Hepatocyte (in vitro differentiated cells): ENCODE measurements around the gene MKNK2. TPM values are rescaled to one million over a fixed set of nuclear protein-coding genes. Genes with fewer than 3 reads are reported as not detected.
"Not testable (repeated sequence)": the region's sequence is repeated elsewhere in the genome, so short reads cannot be mapped to it uniquely, and the experiment has no call there.

Experiments used
- DNase-seq: peaks from one replicate; pipeline ENCODE4 v3.0.0-alpha.2; 2016; ENCODE audit warnings: low spot score
- H2AFZ ChIP-seq: fragments of 200-600 bp; sonication (generic); 2 replicates; pipeline ENCODE4 v1.6.0; 2016; ENCODE audit warnings: antibody characterized with exemption, mild to moderate bottlenecking
- H3K27ac ChIP-seq: fragments of 200-600 bp; sonication (generic); 2 replicates; pipeline ENCODE4 v1.5.1; 2016; ENCODE audit warnings: mild to moderate bottlenecking
- H3K27me3 ChIP-seq: fragments of 200-600 bp; sonication (generic); 2 replicates; pipeline ENCODE4 v1.6.1; 2016
- H3K36me3 ChIP-seq: fragments of 200-600 bp; sonication (generic); replicated peaks from 2 replicates; pipeline ENCODE4 v1.5.1; 2016; ENCODE audit warnings: low read depth; ENCODE audit not compliant: insufficient read depth
- H3K4me1 ChIP-seq: fragments of 200-600 bp; sonication (generic); 2 replicates; pipeline ENCODE4 v1.5.1; 2016; ENCODE audit warnings: mild to moderate bottlenecking, moderate library complexity; ENCODE audit not compliant: insufficient read depth
- H3K4me2 ChIP-seq: fragments of 200-600 bp; sonication (generic); 2 replicates; pipeline ENCODE4 v1.6.0; 2016
- H3K4me3 ChIP-seq: fragments of 200-600 bp; sonication (generic); 2 replicates; pipeline ENCODE4 v1.5.1; 2016; ENCODE audit warnings: mild to moderate bottlenecking
- H3K79me2 ChIP-seq: fragments of 200-600 bp; sonication (generic); 2 replicates; pipeline ENCODE4 v1.6.0; 2017; ENCODE audit warnings: mild to moderate bottlenecking
- H3K9me2 ChIP-seq: fragments of 200-600 bp; sonication (generic); replicated peaks from 2 replicates; pipeline ENCODE4 v1.6.0; 2017; ENCODE audit warnings: mild to moderate bottlenecking; ENCODE audit not compliant: insufficient read depth
- H3K9me3 ChIP-seq: fragments of 200-600 bp; sonication (generic); 2 replicates; pipeline ENCODE4 v1.5.1; 2016; ENCODE audit warnings: low read depth, mild to moderate bottlenecking
- H4K20me1 ChIP-seq: fragments of 200-600 bp; sonication (generic); 2 replicates; pipeline ENCODE4 v1.6.0; 2016; ENCODE audit warnings: mild to moderate bottlenecking; ENCODE audit not compliant: insufficient read depth, poor library complexity, severe bottlenecking
- EZH2 ChIP-seq: fragments of 200-600 bp; sonication (generic); IDR thresholded peaks from 2 replicates; pipeline ENCODE4 v1.6.1; 2016; ENCODE audit warnings: antibody characterized with exemption, mild to moderate bottlenecking, borderline replicate concordance
- EZH2phosphoT487 ChIP-seq: fragments of 200-600 bp; sonication (generic); IDR thresholded peaks from one replicate; pipeline ENCODE4 v1.6.1; 2018; ENCODE audit warnings: antibody characterized with exemption, mild to moderate bottlenecking, low read depth, moderate library complexity; ENCODE audit not compliant: unreplicated experiment, severe bottlenecking
- WGBS: methylation state at CpG from one replicate; pipeline ENCODE4 v1.1.6; 2016; ENCODE audit warnings: low lambda C conversion rate; ENCODE audit errors: missing lambda C conversion rate; 5-methylcytosine and 5-hydroxymethylcytosine counted together
- polyA plus RNA-seq: library from polyadenylated mRNA; unstranded; fragments of >200 nt; fragmentation: Nextera tagmentation; extraction: Ambion mirVana; gene quantifications from 2 replicates; pipeline ENCODE4 v1.2.1, GENCODE V29; 2016
- total RNA-seq: library from RNA; depleted of rRNA; stranded (reverse); fragments of >200 nt; gene quantifications from 2 replicates; pipeline ENCODE4 v1.2.3, GENCODE V29; 2014
- TF ChIP-seq, protein P1 (sequence below): fragments of 200-600 bp; sonication (generic); IDR thresholded peaks from 2 replicates; pipeline ENCODE4 v1.5.1; 2016; ENCODE audit warnings: antibody characterized with exemption, mild to moderate bottlenecking; ENCODE audit not compliant: poor library complexity

The MKNK2 gene
- total and polyA plus RNA-seq, 2 experiments from 2014 or later, result 90.4 to 136 TPM

DNA sequence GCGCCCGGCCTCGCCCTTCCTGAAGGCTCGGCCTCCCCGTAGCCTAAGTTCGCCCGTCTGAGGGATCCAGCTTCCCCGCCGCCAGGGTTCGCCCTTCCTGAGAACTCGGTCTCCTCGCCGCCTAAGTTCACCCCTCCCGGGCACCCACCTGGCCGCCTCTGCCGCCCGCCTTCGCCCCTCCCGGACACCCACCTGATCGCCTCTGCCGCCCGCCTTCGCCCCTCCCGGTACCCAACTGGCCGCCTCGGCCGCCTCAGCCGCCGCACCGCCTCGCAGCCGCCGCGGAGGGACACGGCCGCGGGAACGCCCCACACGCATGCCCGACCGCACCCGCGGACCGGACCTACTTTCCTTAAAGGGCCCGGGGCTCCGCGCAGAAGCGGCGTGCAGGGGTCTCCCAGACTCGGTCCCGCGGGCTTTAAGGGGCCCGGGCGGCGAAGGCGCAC is 45.0 kb upstream of the MKNK2 start, which contains the start of gene MOB3A:
Gene MOB3A (minus strand): TSS at position 293 of the 446 bp plus-strand sequence. CDS start 17,766 bp downstream, outside the sequence.
- peaks cover 20% of the 10 kb centered on the region for H3K4me1 ChIP-seq
- 2% methylated on average over 51 of the region's 56 CpGs for WGBS

GRCh38 chr19:2091926-2092525 is 41.0 kb upstream of the MKNK2 start:
- H3K9me2 ChIP-seq, H3K36me3 ChIP-seq, H3K4me3 ChIP-seq, DNase-seq, H2AFZ ChIP-seq, H4K20me1 ChIP-seq, H3K4me2 ChIP-seq, H3K9me3 ChIP-seq, H3K27me3 ChIP-seq, H3K27ac ChIP-seq: not testable (repeated sequence)
- 99% methylated on average over 13 of the region's 13 CpGs for WGBS
- H3K4me1 ChIP-seq, result peaks cover 22% of the 10 kb centered on the region
- H3K79me2 ChIP-seq, result peaks cover 62% of the 10 kb centered on the region

More for the DNA sequence above, 45.0 kb upstream of the MKNK2 start, which contains the start of gene MOB3A:
- Histone ChIP-seq H3K36me3 (no peaks in the 10 kb centered on the region), H3K9me3 (no peaks in the 10 kb centered on the region), H3K27me3 (no peaks in the 10 kb centered on the region), H3K4me2 (peak within 1 kb of the TSS; percentile 92), H3K27ac (peak within 1 kb of the TSS; percentile 93), H3K9me2 (no peaks in the 10 kb centered on the region), H3K4me3 (peak within 1 kb of the TSS; percentile 43), H4K20me1 (no peaks in the 10 kb centered on the region), H3K79me2 (peaks cover 40% of the 10 kb centered on the region), H2AFZ (peak within 1 kb of the TSS; percentile 24)
- TF ChIP-seq EZH2phosphoT487, result no peak
- TF ChIP-seq, protein P1, sequence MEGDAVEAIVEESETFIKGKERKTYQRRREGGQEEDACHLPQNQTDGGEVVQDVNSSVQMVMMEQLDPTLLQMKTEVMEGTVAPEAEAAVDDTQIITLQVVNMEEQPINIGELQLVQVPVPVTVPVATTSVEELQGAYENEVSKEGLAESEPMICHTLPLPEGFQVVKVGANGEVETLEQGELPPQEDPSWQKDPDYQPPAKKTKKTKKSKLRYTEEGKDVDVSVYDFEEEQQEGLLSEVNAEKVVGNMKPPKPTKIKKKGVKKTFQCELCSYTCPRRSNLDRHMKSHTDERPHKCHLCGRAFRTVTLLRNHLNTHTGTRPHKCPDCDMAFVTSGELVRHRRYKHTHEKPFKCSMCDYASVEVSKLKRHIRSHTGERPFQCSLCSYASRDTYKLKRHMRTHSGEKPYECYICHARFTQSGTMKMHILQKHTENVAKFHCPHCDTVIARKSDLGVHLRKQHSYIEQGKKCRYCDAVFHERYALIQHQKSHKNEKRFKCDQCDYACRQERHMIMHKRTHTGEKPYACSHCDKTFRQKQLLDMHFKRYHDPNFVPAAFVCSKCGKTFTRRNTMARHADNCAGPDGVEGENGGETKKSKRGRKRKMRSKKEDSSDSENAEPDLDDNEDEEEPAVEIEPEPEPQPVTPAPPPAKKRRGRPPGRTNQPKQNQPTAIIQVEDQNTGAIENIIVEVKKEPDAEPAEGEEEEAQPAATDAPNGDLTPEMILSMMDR, result peak; percentile 51
- DNase-seq, result peak; percentile 95

DNA sequence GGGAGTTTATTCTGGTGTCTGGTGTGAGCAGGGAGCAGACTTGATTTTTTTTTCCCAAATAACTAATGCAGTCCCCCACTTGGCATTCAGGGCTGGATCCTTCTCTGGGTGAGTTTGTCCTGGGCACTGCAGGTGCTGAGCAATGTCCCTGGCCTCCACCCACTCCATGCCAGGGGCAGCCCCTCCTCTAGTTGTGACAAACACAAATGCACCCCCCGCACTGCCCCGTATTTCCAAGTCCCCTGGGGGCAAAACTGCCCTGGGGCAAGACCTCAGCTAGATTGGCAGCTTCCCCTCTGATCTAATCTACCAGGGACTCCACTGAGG is 38.6 kb upstream of the MKNK2 start:
- Histone ChIP-seq H3K36me3 (no peaks in the 10 kb centered on the region), H2AFZ (no peak overlapping the region), H3K9me3 (no peaks in the 10 kb centered on the region), H3K4me1 (peaks cover 10% of the 10 kb centered on the region), H3K9me2 (no peaks in the 10 kb centered on the region), H3K27ac (no peak overlapping the region), H4K20me1 (peaks cover 4% of the 10 kb centered on the region), H3K4me2 (no peak overlapping the region), H3K79me2 (peaks cover 55% of the 10 kb centered on the region), H3K27me3 (no peaks in the 10 kb centered on the region), H3K4me3 (no peak overlapping the region)
- no peak for DNase-seq
- WGBS, result 79% methylated on average over 2 of the region's 2 CpGs
- TF ChIP-seq EZH2, result no peak
- no peak for TF ChIP-seq EZH2phosphoT487
- TF ChIP-seq, protein P1, result no peak

- Histone ChIP-seq H3K9me3 (no peaks in the 10 kb centered on the region), H3K27ac (no peak overlapping the region), H3K9me2 (no peaks in the 10 kb centered on the region), H3K4me3 (no peak overlapping the region), H3K27me3 (no peaks in the 10 kb centered on the region), H3K4me2 (no peak overlapping the region), H2AFZ (no peak overlapping the region), H3K36me3 (no peaks in the 10 kb centered on the region), H4K20me1 (peaks cover 4% of the 10 kb centered on the region), H3K79me2 (peaks cover 49% of the 10 kb centered on the region), H3K4me1 (peaks cover 5% of the 10 kb centered on the region)
- TF ChIP-seq, protein P1, result no peak
- no peak for TF ChIP-seq EZH2phosphoT487
- DNase-seq, result no peak
- WGBS, result 78% methylated on average over 16 of the region's 16 CpGs
Measured at GRCh38 chr19:2089001-2089711, 38.1 kb upstream of the MKNK2 start.
